Measurements from ENCODE around the gene KATNB1. TPM values are rescaled to one million over a fixed set of nuclear protein-coding genes. Genes with fewer than 3 reads are reported as not detected.

KATNB1 gene
- total and polyA plus RNA-seq, 2 experiments from 2014 or later = 31.4 to 65.9 TPM

GRCh38 chr16:57732714-57733113 is 2.9 kb upstream of the KATNB1 start:
- H3K27me3 Mint-ChIP-seq (ENCODE audit: insufficient read depth, low read depth, poor library complexity) = peaks cover 11% of the 10 kb centered on the region
- Histone ChIP-seq H2AFZ (no peak overlapping the region), H3K79me2 (replicated peaks; ENCODE audit: insufficient read depth) (peaks cover 6% of the 10 kb centered on the region), H3K4me1 (ENCODE audit: insufficient read depth) (peaks cover 8% of the 10 kb centered on the region; the same call in 1 of the 2 replicates), H3K4me2 (no peak overlapping the region), H4K20me1 (replicated peaks; ENCODE audit: insufficient read depth) (no peaks in the 10 kb centered on the region), H3K27me3 (ENCODE audit: insufficient read depth) (no peaks in the 10 kb centered on the region), H3K9me2 (ENCODE audit: insufficient read depth) (no peaks in the 10 kb centered on the region), H3K4me3 (no peak overlapping the region), H3F3A (replicated peaks; ENCODE audit: low read depth) (no peaks in the 10 kb centered on the region), H3K36me3 (ENCODE audit: insufficient read depth) (no peaks in the 10 kb centered on the region), H3K27ac (ENCODE audit: low read depth) (no peak overlapping the region)
- DNase-seq (ENCODE audit: low spot score) (no peak), ATAC-seq (no peak)
- H3K9me3 Mint-ChIP-seq = no peaks in the 10 kb centered on the region; the same call in 2 of the 3 replicates
- no peak overlapping the region for H3K27ac Mint-ChIP-seq
- no peak for TF ChIP-seq POLR2AphosphoS5 (IDR thresholded peaks at IDR 0.05; ENCODE audit: low read depth)
- TF ChIP-seq CTCF (conservative IDR thresholded peaks at IDR 0.05; ENCODE audit: low read depth in 2 of 2) = no peak
- TF ChIP-seq REST (IDR thresholded peaks at IDR 0.05; ENCODE audit: unreplicated experiment) = no peak
- TF ChIP-seq NANOG (IDR thresholded peaks at IDR 0.05; ENCODE audit: borderline replicate concordance) = no peak
- no peak for TF ChIP-seq EZH2 (IDR thresholded peaks at IDR 0.05; ENCODE audit: low read depth, unreplicated experiment)
- no peak for TF ChIP-seq EZH2phosphoT487 (IDR thresholded peaks at IDR 0.05; ENCODE audit: unreplicated experiment)
- TF ChIP-seq STAT1 (IDR thresholded peaks at IDR 0.05; ENCODE audit: unreplicated experiment) = no peak
- no peak for TF ChIP-seq CREB1 (CRISPR knock-in tag; IDR thresholded peaks at IDR 0.05; ENCODE audit: low read depth)
- peaks cover 11% of the 10 kb centered on the region for H3K36me3 Mint-ChIP-seq (ENCODE audit: low read depth)
- H3K4me3 Mint-ChIP-seq = no peak overlapping the region
- H3K4me1 Mint-ChIP-seq = peaks cover 11% of the 10 kb centered on the region

GRCh38 chr16:57734308-57734924 is 1.2 kb upstream of the KATNB1 start:
- Histone ChIP-seq H3K27me3 (ENCODE audit: insufficient read depth) (no peaks in the 10 kb centered on the region), H4K20me1 (replicated peaks; ENCODE audit: insufficient read depth) (no peaks in the 10 kb centered on the region), H3F3A (replicated peaks; ENCODE audit: low read depth) (no peaks in the 10 kb centered on the region), H3K4me2 (peak overlapping the region; percentile 80), H3K9me2 (ENCODE audit: insufficient read depth) (no peaks in the 10 kb centered on the region), H3K36me3 (ENCODE audit: insufficient read depth) (no peaks in the 10 kb centered on the region), H3K4me3 (peak overlapping the region; percentile 56), H2AFZ (no peak overlapping the region), H3K4me1 (ENCODE audit: insufficient read depth) (peaks cover 8% of the 10 kb centered on the region; the same call in 1 of the 2 replicates), H3K79me2 (replicated peaks; ENCODE audit: insufficient read depth) (peaks cover 7% of the 10 kb centered on the region), H3K27ac (ENCODE audit: low read depth) (peak overlapping the region; percentile 64; the same call in 1 of the 2 replicates)
- peaks cover 9% of the 10 kb centered on the region for H3K27me3 Mint-ChIP-seq (ENCODE audit: insufficient read depth, low read depth, poor library complexity)
- DNase-seq (ENCODE audit: low spot score) (no peak), ATAC-seq (no peak)
- peaks cover 11% of the 10 kb centered on the region for H3K4me1 Mint-ChIP-seq
- peak overlapping the region; percentile 99 for H3K4me3 Mint-ChIP-seq
- H3K36me3 Mint-ChIP-seq (ENCODE audit: low read depth) = peaks cover 18% of the 10 kb centered on the region
- H3K27ac Mint-ChIP-seq = peak overlapping the region; percentile 100
- H3K9me3 Mint-ChIP-seq = no peaks in the 10 kb centered on the region; the same call in 2 of the 3 replicates
- no peak for TF ChIP-seq CTCF (conservative IDR thresholded peaks at IDR 0.05; ENCODE audit: low read depth in 2 of 2)
- no peak for TF ChIP-seq ZNF114 (CRISPR knock-in tag; IDR thresholded peaks at IDR 0.05)
- TF ChIP-seq POLR2AphosphoS5 (IDR thresholded peaks at IDR 0.05; ENCODE audit: low read depth) = no peak
- no peak for TF ChIP-seq ZNF331 (CRISPR knock-in tag; IDR thresholded peaks at IDR 0.05; ENCODE audit: low read depth)
- TF ChIP-seq STAT1 (IDR thresholded peaks at IDR 0.05; ENCODE audit: unreplicated experiment) = no peak

Measured in GM23338 (cell line).